ENCODE results near the gene KIAA0513.
"Not testable (repeated sequence)": the region's sequence is repeated elsewhere in the genome, so short reads cannot be mapped to it uniquely, and the experiment has no call there.

Gene KIAA0513

DNA sequence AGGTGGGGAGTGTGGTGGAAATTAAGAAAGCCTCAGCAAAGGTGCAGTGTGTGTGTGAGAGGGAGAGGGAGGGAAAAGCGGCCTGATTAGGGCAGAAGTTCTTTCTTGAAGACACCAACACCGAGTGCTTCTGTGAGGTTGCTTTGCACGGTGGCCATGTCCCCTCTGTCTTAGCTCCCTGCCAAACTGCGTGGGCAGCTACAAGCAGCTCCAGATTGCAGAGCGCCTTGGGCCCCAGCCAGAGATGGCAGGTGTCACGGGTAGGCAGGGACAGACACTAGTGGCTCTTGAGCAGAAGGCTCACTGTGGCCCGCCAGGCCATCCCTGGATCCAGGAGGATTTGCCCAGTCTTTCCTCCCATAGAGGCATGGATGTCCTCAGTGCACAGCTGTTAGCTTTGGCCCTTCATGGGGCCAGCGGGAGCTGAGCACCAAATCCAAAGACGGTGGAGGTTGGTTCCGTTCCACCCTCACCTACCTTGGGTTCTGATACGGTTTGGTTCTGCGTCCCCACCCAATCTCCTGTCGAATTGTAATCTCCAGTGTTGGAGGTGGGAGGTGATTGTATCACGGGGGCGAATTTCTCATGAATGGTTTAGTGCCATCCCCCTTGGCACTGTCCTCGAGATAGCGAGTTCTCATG is 21.4 kb downstream of the KIAA0513 start:
- DNase-seq (ENCODE audit: low read depth in 2 of 2), result no peak

GRCh38 chr16:85049706-85050305 is 22.2 kb downstream of the KIAA0513 start:
- DNase-seq (ENCODE audit: low read depth in 2 of 2), result no peak

GRCh38 chr16:85051067-85051581 is 23.5 kb downstream of the KIAA0513 start:
- DNase-seq (ENCODE audit: low read depth in 2 of 2), result no peak

DNA sequence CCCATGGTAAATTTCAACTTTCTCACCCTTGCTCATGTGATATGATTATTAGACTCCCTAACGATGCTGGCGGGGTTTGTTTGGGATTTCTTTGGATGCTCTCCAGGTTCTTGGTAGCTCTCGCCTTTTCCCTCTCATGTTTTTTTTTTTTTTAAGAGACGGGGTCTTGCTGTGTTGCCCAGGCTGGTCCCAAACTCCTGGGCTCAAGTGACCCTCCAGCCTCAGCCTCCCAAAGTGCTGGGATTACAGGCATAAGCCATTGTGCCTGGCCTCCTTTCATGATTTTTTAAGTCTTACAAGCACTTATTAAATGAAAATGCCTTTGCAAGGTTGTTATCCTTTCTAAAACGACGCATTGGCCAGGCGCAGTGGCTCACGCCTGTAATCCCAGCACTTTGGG is 24.1 kb downstream of the KIAA0513 start:
- DNase-seq (ENCODE audit: low read depth in 2 of 2), result no peak

GRCh38 chr16:85052536-85052935 is 24.9 kb downstream of the KIAA0513 start:
- DNase-seq (ENCODE audit: low read depth in 2 of 2), result no peak

- DNase-seq (ENCODE audit: low read depth in 2 of 2), result not testable (repeated sequence)
Measured at GRCh38 chr16:85054321-85054720, 26.7 kb downstream of the KIAA0513 start.

GRCh38 chr16:85054948-85055492 is 27.4 kb downstream of the KIAA0513 start:
- no peak for DNase-seq (ENCODE audit: low read depth in 2 of 2)

DNA sequence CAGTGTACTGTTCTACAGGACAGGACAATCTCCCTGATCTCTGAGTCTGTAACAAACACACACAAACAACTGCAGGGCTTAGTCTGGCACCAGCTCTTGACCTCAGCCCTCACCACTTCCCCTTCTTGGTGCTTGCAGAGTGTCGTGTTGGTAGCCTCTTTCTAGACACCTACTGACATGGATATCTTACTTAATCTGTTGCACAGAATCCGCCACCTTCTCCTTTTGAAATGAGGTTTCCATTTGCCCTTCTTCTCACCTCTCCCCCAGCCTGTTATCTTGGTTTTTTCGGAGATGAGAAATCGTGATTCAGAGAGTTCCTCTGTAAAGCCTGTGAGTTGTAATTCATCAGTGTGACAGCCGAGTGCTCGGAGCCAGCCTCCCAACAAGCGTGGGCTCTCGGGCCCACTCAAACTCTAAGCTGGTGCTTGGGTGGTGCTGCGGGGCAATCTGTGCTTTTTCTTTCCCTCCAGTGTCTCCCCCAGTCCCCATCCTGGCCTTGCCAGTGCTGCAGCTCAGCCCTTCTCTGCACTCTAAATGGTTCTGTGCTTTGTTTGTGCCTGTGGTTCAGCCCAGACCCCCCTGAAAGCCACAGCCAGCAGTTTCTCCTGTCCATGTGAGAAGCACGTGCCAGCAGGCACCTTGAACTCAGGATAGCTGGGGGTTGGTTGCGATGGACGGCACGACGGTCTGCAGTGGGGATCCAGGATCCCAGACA is 28.1 kb downstream of the KIAA0513 start:
- peak; percentile 44 to 56 for DNase-seq (ENCODE audit: low read depth in 2 of 2)

DNA sequence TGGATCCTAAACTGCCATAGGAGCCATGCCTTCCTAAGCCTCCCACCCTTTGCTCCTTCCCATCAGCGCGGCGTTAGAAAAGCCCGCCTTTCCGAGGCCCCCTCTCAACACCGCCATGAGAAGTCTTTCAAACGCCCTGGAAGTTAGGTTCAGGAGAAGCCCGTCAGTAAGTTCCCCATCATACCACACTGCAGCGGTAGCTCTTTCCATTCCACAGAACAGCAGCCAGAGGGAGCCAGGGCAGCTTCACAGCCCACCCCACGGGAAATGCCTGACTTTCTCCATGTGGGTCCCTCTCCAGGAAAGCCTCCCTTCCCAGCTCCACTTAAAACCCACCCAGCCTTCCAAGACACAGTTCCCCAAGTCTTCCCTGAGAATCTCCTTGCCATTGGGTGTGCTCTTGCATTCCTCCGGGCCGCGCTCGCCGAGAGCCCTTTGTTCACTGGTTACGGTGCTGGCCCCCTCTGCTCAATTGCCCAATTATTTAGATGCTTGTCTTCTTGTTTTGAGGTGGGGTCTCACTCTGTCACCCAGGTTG is 28.7 kb downstream of the KIAA0513 start:
- no peak for DNase-seq (ENCODE audit: low read depth in 2 of 2)

DNA sequence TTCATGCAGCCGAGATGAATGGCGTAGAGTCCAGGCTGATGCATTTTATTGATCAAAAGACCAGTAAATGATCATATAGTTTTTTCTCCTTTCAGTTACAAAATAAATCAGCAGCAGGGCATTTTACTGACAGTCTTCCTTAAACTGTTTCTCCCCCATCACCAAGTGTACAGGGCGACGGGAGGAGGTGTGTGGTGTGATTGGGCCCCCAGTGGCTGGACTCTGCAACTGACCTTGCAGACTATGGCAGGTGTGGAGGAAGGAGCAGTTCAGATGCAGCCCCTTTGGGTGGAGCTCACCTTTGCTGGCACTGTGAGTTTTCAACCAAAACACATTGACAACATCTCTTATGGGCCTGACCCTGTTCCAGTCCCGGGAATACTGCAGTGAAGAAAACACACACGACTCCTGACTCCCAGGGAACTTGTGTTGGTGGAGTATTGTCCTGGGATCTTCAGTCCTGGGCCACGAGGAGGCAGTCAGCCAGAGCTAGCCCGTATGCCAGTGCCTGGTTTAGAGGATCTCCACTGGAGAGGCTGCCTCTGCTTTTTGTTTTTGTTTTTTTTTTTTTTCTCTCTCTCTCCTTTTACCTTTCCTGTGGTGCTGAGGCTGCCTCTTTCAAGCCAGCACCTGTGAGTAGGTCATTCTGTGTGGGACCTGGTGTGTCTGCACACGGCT is 29.8 kb downstream of the KIAA0513 start:
- DNase-seq (ENCODE audit: low read depth in 2 of 2), result no peak

DNA sequence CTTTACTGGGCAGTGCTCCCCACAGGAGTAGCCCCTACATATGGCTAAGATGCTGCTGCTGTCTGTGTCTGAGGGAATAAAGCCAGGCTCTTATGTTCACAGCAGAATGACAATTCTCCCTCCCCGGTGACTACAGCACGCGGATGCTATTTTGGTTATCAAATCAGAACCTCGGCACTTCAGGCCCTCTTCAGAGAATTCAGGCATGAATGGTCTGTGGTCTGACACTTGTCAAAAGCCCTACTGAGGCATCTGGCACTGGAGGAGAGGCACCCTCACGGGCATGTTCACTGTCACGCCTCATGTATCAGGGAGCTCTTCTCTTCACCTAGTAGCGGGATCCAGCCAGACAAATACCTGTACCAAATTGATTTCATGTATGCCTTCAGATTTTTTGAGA is 30.4 kb downstream of the KIAA0513 start:
- no peak for DNase-seq (ENCODE audit: low read depth in 2 of 2)

GRCh38 chr16:85058909-85059308 is 31.3 kb downstream of the KIAA0513 start:
- no peak for DNase-seq (ENCODE audit: low read depth in 2 of 2)

DNA sequence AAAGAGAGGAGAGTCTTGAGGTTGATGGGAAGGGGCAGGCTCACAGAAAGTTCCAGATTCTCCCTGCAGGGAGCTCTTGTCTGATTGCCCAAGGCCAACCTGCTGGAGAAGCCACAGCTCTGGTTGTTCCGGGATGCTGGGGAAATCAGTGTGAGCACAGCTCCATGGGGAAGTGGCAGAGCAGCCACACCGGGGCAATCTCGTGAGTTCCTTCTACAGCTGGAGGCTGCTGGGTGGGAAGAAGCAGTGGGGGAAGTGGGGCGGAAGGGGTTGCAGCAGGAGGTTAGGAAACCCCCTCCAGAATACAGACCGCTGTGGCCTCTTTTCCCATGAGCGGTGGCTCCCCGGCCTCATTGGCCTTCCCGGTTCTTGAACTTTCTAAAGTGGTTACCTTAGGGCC is 34.0 kb downstream of the KIAA0513 start:
- no peak for DNase-seq (ENCODE audit: low read depth in 2 of 2)

- DNase-seq (ENCODE audit: low read depth in 2 of 2), result no peak
Measured at GRCh38 chr16:85062323-85062722, 34.7 kb downstream of the KIAA0513 start.

DNA sequence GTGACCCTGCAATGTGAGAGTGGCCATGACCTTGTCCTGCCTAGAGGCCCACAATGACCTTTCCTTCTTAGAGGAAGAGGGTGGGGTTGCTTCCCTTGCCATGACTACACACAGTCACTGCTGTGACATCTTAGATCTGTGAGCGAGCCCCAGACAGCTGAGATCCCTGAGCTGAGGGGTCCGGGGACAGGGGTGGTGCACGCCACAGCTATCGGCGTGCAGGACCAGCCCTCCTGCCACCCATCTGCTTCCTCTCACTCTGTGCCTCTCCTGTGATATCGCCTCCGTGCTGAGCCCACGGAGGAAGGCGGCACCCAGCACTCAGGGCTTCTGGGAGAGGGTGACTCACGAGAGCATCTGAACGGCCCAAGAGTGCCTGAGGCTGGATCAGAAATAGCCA is 35.2 kb downstream of the KIAA0513 start:
- no peak for DNase-seq (ENCODE audit: low read depth in 2 of 2)

DNA sequence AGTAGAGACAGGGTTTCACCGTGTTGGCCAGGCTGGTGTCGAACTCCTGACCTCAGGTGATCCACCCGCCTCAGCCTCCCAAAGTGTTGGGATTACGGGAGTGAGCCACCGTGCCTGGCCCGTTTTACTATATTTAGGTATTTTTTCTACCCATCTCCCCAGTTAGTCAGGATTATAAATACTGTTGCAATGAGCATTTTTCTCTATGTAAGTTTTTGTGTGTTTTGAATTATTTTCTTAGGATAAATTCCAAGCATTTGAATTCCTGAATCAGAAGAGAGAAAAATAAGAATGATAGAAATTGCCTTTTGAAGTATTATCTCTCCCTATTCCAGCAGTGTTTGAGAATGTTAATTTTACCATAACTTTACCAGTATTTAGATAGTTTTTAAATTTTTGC is 36.6 kb downstream of the KIAA0513 start:
- DNase-seq (ENCODE audit: low read depth in 2 of 2), result no peak

DNA sequence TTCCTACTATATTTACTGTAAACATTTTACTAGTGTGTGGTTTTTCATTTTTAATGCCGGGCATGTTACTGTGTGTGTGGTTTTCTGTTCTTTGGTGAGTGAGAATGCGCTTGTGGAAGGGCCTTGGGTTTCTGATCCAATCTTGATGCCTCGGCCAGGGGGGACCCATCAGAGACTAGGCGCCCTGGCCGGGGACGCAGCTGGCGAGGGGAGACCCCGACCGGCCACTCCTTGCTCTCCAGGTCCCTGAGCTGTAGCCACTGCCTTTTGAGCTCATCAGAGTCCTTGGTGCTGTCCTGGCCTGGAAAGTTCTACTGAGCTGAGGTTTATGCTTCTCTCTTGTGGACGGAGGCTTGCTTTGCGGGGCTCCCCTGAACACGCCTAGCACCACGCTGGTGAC is 37.5 kb downstream of the KIAA0513 start:
- no peak for DNase-seq (ENCODE audit: low read depth in 2 of 2)

GRCh38 chr16:85066346-85066885 is 38.8 kb downstream of the KIAA0513 start:
- DNase-seq (ENCODE audit: low read depth in 2 of 2), result no peak

GRCh38 chr16:85067024-85067423 is 39.4 kb downstream of the KIAA0513 start:
- no peak for DNase-seq (ENCODE audit: low read depth in 2 of 2)

DNA sequence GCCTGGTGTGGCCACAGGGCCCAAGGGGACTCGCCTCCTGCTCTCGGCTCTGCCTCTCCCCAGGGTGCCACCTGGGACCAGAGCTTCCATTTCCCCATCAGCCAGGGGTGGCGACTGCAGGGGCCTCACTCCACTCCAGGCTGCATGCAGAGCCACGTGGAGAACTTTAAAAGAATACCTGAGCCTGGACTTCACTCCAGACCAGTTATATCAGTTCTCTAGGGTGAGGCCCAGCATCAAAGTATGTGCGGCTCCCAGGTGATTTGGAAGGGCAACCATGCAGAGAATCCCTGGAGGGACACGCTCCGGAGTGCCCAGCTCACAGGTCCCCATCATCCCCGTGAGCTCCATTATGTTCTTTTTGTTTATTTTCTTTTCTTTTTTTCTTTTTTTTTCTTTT is 39.8 kb downstream of the KIAA0513 start:
- no peak for DNase-seq (ENCODE audit: low read depth in 2 of 2)

GRCh38 chr16:85068746-85069145 is 41.2 kb downstream of the KIAA0513 start:
- no peak for DNase-seq (ENCODE audit: low read depth in 2 of 2)

DNA sequence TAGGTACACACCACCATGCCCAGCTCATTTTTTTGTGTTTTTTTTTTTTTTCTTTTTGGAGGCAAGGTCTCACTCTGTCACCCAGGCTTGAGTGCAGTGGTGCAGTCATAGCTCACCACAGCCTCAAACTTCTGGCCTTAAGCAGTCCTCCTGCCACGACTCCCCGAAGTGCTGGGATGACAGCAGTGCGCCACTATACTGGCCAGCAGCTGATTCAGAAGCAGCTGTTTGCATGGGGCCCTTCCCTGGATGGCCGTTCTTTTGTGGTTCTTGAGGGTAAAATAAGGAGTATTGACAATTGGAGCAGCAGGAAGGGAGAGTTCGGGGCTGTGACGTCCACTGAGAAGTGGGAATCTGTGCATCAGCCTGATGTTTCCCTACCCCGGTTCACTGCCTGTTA is 41.6 kb downstream of the KIAA0513 start:
- DNase-seq (ENCODE audit: low read depth in 2 of 2), result no peak
